GM18873 (cell line): ENCODE results near the gene SNCG.
"Not testable (repeated sequence)": the region's sequence is repeated elsewhere in the genome, so short reads cannot be mapped to it uniquely, and the experiment has no call there.

ENCODE experiments used
- ATAC-seq: cut with Tn5 transposase; IDR thresholded peaks from one replicate; pipeline ENCODE4 v1.9.1; 2021; ENCODE audit warnings: mild to moderate bottlenecking, moderate library complexity, moderate number of reproducible peaks; ENCODE audit not compliant: unreplicated experiment, low FRiP score

SNCG gene

DNA sequence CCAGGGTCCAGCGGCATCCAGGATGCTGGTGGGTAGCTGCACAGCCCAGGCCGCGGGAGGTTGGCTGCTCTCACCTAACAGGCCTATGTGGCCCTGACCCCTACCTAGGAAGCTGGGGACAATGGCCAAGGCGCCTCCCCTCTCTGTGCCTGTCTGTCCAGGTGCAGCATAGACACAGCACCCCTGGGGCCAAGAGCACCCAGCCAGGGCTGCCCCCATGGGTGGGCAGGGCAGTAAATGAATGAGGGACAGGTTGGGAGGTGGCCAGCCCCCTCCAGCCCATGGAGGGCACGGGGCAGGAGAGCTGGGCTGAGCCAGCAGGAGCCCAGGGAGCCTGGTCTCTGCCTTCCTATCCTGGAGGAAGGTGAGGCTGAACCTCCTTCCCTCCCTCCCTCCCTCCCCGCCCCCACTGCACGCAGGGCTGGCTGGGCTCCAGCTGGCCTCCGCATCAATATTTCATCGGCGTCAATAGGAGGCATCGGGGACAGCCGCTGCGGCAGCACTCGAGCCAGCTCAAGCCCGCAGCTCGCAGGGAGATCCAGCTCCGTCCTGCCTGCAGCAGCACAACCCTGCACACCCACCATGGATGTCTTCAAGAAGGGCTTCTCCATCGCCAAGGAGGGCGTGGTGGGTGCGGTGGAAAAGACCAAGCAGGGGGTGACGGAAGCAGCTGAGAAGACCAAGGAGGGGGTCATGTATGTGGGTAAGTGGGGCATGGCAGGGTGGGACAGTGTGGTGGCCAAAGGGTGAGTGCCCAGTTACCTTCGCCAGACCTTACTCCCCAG is at the start of gene SNCG:
SNCG (plus strand) TSS at position 484 of the 785 bp plus-strand sequence; CDS start at position 583, 99 bp downstream.
- ATAC-seq = no peak

DNA sequence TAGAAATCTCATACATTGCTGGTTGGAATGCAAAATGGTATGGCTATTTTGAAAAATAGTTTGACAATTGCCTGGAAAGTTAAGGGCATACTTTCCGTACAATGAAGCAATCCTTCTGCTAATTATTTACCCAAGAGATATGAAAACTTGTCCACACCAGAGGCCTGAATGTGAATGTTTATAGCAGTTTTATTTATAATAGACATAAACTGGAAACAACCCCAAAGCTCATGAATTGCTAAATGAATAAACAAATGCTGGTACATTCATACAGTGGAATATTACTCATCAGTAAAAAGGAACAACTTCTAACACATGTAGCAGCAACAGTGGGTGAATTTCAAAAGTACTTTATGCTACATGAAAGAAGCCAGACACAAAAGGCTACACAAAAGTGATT is 43.7 kb upstream of the SNCG start:
- no peak for ATAC-seq

DNA sequence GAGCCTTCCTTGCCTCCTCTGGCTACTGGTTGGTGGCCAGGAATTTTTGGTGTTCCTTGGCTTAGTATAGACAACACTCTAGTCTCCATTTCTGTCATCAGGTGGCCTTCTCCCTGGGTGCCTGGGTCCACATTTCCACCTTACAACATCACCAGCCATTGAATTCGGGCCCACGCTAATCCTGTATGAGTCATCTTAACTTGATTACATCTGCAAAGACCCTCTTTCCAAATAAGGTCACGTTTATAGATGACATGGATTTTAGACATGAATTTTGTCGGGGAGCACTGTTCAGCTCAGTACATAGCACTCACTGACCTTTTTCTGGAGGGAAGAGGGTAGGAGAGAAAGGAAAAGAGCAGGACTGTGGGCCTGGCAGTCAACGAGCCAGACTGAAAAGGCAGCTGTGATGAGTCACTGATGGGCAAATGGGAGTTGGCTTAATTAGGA is 40.4 kb upstream of the SNCG start:
- no peak for ATAC-seq

DNA sequence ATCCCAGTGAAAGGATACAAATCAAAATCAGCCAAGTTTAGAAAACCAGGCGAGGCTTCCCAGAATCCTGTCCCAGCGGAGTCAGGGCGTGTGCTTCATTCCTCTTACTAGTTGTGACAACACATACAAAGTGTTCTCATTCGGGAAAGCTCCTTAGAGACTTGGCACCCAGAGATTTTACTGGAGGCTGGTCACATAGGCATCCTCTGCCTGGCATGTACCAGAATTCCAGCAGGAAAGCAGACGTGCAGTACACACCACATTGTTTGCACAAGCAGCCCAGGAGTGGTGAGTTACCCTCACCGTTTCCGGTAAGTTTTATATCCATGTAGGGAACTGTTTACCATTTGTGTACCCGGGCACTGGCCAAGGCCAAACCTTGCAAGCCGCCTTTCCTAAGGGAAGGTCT is 35.8 kb upstream of the SNCG start:
- no peak for ATAC-seq

DNA sequence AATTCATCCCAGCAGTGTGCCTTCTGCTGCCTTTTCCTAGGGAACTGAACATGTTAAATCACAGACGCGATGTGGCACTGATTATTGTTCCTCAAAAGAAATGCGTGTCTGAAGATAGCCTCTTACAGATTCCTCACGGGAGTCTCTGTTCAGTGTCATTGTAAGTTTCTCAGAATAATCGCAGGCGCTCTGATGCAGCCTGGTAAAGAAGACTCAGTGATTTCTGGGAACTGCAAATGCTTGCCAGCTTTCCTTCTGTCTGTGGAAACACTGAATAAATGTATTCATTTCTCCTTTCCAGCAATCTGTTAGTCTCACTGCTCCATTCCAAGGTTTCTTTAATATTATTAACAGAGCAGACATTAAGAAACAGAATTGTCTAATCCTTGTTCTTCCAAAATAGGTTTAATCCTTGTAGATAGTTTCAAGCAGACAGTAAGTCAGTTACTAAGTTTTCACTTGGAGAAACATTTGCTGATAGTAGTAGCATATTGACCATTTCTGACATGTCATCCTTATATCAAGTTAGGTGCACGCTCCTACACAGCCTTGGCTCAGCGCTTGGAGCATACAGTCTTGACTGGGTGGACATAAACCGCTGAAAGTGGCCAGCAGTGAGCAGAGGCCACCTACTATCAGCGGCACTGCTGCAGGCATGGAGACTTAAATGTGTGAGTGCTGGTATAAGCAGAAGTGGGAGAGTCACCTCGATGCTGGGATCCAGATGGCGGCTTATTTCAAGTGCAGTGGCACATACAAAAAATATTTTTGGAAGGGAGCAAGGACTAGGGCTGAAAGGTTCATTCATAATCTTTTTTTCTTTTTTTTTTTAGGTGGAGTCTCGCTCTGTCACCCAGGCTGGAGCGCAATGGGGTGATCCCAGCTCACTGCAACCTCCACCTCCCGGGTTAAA is 28.7 kb upstream of the SNCG start:
- no peak for ATAC-seq

DNA sequence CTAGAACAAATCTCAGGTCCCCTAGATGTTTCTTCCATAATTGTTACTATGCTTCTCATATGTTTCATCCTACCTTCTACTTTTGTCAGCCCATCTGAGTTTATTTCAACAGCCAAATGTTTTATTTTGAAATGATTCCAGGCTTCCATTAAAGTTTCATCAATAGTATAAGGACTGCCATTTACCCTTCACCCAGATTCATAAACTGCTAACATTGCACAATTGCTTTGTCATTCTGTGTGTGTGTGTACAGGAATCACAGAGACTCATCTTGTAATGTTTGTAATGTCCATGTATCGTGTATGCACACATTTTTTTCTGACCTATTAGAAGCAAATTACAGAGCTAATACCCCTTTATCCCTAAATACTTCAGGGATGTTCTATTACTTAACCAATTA is 26.5 kb upstream of the SNCG start:
- no peak for ATAC-seq

DNA sequence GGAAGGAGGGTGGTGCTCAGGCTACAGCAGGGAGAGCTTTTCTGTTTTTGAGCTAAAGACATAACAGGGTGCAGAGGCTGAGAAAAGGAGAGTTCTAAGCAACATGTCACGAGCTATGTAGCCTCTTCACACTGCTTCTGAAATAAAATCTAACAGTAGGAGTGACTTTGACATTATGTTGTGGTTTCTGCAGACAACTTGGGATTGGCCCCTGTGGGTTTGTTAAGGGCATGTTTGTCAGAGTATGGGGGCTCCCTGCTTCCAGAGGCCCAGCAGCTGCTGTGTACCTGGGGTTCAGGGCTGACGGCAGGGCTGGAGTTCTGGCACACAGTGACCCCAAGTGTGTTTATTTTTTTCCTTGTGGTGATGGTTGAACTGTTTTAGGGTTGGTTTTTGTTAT is 25.7 kb upstream of the SNCG start:
- no peak for ATAC-seq

DNA sequence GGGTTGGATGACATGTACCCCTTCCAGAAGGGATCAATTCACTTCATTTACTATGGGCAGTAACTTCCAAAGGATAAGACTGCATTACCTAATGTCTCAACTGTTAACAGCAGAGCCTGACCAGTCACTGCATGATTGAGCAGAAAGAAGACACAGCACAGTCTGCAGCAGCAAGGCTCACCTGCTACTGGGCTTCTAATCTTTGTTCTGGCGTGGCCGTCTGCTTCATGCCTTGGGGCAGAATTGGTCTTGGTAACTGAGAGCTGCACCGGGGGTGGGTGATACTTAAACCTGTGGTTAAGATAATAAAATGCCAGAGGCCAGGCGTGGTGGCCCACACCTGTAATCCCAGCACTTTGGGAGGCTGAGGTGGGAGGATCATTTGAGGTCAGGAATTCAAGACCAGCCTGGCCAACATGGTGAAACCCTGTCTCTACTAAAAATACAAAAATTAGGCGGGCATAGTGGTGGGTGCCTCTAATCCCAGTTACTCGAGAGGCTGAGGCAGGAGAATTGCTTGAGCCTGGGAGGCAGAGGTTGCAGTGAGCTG is 24.2 kb upstream of the SNCG start:
- not testable (repeated sequence) for ATAC-seq

DNA sequence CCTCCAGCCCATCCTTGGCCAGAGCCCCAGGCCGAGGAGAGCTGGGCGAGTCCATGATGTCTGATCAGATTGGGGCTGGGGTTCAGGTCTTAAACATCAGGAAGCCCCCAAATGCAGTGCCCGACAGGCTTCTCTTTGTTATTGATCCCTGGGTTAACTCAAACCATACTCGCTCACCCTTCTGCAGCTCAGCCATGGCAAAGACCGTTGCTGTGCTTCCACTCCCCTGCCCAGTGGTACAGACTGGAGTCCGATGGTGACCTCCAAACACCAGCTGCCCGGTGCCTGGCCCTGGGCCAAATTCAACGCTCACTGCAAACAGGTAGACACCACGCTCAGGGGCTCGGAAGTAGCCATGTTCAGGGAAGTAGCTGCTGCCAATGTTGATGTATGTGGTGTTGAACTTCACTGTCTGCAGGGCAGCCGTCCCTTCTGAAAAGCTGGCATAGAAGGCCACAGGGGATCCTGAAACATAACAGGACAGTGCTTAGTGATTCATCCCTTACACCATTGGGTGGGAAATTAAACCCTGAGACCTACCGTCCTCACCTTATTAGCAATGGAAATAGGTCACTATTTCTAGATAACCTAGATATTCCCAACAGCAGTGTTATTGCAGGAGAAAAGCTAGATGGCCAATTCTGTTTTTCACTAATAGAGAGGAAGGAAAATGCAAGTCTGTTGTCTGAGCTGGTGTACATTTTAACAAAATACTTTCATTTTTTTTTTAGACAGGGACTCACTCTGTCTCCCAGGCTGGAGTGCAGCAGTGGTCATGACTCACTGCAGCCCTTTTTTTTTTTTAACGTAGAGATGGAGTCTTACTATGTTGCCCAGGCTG is 21.5 kb upstream of the SNCG start:
- no peak for ATAC-seq

DNA sequence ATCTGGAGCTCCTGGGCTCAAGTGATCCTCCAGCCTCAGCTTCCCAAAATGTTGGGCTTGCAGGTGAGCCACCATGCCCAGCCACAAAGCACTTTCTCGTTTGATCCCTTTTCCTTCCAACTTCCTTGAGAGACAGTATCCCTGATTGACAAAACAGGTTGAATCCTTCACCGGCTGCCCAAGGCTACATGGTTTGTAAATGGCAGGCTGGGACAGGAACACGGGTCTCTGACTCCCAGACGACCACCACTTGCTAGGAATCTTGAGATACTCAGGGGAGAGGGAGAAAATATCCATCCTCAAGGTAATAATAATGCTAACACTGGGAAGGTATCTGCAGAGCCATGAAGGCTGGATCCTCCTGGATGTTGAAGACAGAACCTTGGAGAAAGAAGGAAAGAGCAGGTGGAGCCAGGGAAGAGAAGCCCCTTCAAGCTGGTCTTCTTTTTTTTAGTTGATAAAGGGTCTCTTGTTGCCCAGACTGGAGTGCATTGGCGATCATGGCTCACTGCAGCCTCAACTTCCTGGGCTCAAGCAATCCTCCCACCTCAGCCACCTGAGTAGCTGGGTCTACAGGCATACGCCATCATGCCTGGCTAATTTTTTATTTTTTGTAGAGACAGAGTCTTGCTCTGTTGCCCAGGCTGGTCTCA is 20.8 kb upstream of the SNCG start:
- no peak for ATAC-seq

DNA sequence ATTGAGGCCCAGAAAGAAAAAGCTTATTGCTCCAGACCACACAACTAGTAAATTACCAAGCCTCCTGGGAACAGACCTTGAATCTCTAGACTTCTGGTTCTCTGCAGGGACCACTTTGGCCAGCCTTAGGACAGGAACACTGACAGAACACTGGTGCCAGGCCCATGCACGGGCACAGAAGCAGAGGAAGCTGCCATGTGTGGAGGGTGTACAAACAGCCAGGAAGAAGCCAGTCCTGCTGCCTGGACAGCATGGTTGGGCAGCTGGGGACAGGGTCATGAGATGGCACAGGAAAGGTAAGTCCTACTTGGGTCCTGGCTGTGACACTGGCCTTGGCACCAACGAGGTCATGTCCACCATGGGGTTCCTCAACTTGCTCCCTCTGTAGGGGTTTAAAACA is 20.1 kb upstream of the SNCG start:
- ATAC-seq = no peak

DNA sequence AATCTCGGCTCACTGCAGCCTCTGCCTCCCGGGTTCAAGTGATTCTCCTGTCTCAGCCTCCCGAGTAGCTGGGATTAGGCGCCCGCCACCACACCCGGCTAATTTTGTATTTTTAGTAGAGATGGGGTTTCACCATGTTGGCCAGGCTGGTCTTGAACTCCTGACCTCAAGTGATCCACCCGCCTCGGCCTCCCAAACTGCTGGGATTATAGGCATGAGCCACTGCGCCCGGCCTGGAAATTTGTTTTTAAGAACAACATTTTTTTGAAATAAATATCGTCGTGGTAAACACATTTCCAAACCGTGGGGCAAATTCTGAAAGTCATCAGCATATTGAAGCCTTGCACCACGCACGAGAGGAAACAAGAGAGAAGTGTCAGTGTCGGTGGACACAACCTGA is 18.3 kb upstream of the SNCG start:
- not testable (repeated sequence) for ATAC-seq

DNA sequence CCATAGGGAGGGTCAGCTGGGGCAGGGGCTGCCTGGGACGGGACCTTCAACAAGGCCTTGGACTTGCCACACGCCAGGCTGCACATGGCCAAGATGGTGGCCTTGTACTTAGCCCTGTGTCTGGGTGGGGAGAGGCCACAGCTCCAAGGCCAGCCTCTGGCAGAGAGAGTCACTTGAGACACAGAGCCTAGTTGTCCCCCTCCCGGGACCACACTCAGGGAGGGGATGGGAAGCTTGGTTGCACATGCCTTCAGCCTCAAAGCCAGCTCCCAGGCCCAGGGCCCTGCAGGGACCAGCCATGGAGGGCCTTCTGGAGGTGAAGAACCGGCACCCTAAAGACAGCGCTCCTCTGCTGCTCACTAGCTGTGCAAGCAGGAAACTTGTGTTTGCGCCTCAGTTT is 17.7 kb upstream of the SNCG start:
- no peak for ATAC-seq

DNA sequence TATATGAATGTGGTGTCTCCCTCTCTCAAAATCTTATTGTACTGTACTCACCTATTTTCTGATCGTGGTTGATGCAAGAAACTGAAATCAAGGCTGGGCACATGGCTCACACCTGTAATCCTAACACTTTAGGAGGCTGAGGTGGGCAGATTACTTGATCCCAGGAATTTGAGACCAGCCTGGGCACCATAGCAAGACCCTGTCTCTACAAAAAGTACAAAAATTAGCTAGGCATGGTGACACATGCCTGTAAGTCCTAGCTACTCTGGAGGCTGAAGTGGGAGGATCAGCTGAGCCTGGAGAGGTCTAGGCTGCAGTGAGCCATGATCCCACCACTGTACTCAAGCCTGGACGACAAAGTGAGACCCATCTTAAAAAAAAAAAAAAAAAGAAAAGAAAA is 17.0 kb upstream of the SNCG start:
- ATAC-seq = no peak

DNA sequence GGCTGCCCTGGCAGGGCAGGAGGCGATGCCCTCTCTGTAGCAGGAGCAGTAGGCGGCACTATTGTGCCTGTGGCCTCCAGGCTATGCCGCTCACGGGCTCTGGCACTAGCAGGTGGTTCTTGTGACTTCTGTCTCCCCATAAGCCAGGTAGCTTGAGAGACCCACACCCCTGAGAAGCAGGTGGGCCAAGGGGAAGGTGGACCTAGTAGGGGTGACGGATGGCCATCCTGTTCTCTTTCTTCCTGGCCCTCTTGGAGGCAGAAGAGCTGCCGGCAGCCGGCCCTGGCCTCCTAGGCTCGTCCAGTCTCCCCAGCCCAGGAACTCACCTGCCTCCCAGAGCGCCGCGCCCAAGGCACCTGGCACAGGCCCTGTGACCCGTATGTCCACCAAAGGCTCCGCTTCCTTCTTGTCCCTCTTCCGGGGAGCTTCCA is 16.4 kb upstream of the SNCG start:
- no peak for ATAC-seq

DNA sequence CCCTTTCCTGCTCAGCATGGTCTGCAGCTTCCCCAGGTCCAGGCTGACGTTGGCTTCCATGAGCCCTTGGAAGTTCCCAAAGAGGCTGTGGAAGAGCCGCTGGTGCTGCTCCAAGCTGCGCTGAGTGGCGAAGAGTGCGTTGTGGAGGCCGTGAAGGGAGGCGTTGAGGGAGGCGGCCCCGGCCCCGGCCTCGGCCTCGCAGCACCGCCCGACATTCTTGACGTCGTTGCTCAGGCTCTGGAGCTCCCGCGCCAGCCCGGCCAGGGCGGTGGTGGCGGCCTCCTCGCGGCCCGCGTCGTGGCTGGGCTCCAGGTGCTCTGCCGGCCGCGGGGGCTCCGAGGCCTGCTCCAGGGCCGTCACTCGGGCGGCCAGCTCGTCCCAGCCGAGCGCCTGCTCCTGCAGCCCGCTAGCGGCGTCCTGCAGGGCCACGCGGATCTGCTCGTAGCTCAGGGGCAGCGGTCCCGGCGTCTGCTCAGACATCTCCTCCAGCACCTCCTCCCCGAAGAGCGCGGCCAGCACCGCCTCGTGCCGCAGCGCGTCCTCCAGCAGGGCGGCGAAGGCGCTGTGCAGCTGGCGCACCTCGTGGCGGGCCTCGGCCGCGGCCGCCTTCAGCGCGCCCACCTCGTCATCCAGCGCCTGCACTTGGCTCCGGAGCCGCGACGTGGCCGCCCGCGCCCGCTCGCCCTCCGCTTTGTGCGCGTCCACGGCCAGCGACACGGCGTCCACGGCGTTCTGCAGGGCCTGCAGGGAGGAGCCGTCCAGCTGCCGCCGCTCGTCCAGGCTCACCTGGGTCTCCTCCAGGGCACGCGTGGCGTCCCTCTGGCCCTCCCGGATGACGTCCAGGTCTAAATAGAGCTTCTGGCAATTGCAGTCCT is 15.7 kb upstream of the SNCG start:
- ATAC-seq = no peak

DNA sequence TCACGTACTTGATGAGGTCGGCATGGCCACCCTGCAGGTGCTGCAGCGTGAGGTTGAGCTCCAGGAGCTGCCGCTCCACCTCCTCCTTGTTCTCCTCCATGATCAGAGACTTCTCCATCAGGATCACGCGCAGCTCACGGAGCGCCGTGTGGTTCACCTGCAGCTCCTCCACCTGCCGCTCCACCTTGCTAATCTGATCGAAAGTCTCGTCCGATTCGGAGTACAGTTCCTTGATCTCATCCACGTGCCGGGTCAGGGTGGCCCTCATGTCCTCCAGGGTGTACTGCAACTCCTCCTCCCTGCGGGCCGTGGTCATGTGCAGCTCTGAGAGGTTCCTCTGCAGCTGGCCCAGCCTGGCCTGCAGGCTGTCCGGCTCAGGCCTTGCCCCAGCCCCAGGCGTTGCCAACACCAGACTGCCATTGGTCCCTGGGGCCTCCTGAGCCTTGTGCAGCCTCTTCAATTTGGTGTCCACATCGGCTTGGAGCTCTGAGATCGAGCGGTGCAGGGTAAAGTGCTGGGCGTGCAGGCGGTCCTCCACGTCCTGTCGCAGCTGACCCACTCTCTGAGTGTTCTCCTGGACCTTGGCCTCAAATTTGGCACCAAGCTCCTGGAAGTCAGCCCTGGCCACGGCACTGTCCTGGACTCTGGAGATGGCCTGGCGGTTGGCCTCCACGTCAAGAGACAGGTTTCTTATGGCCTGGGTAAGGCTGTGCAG is 14.9 kb upstream of the SNCG start:
- ATAC-seq = no peak

DNA sequence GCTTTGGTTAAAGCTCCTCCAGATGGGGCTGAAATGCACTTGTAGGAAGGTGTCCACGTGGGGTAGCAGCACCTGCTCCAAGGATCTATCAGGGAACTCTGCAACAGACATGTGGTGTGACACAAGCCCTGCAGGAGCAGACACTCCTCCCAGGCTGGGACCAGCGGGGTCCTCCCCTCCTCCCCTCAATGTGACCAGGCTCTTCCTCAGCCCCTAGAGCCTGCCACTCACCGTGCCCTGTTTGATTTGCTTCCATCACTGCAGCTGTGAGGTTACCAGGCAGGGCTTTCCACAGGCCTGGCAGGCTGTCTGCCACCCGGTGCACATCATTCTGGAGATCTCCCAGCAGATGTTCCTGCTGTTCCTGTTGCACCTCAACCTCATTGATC is 14.4 kb upstream of the SNCG start:
- ATAC-seq = no peak
